MV-4-11 (cell line): ENCODE results near the gene SPDEF.

ENCODE experiments used
- DNase-seq: peaks from one replicate; lab custom pipeline; 2025; lab: John Stamatoyannopoulos, UW

SPDEF gene

GRCh38 chr6:34514593-34515472 is 41.3 kb downstream of the SPDEF start:
- peak; percentile 44 for DNase-seq

DNA sequence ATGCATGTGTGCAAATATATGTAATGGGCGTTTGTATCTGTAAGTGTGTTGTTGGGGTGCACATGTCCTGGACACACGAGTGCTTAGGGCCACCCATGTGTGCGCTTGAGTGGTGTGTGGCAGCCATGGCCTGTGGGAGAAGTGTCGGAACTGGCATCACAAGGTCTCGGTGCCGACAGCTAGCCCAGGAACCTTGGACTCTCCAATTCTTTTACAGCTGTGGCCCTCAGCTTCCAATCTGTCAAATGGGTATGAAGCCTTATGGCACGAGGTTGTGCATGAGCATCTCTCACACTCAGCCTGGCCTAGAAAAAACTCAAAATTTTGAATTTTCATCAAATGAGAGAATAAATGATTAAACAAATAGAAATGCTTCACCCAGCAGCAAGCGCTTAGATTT is 42.0 kb downstream of the SPDEF start:
- DNase-seq, result no peak

DNA sequence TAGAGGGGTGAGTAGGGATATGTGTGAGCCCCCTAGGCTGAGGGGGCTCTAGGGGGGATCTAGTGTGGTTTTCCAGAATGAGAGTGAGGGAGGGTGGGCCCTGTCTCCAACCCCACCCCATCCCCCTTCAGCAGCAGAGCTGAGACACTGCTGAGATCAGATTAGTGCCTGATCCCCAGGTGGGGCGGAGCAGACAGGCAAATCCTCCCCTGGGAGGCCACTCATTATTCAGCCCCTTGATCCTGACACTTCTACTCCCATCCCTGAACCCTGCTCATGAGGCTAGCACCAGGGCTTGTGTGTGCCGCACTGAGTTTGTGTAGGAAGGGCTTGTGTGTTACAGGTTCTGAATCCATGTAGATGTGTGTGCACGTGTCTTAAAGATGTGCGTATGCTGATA is 42.5 kb downstream of the SPDEF start:
- no peak for DNase-seq

DNA sequence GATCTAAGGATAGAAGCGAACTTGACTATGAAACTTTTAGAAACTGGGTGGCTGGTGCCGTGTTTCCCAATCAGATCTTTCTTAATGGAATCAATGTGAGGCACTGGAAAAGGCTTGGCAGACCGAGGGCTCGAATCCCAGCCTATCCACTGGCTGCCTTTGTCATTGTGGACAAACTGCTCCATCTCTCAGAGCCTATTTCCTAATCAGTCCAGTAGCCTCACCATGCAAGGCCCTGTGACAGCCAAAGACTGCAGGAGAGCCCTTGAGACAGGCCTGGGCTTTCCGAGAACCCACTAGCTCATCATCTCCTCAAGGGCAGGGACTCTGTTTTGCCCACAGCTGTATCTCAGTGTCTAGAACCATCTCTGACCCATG is 43.4 kb downstream of the SPDEF start:
- DNase-seq, result no peak

DNA sequence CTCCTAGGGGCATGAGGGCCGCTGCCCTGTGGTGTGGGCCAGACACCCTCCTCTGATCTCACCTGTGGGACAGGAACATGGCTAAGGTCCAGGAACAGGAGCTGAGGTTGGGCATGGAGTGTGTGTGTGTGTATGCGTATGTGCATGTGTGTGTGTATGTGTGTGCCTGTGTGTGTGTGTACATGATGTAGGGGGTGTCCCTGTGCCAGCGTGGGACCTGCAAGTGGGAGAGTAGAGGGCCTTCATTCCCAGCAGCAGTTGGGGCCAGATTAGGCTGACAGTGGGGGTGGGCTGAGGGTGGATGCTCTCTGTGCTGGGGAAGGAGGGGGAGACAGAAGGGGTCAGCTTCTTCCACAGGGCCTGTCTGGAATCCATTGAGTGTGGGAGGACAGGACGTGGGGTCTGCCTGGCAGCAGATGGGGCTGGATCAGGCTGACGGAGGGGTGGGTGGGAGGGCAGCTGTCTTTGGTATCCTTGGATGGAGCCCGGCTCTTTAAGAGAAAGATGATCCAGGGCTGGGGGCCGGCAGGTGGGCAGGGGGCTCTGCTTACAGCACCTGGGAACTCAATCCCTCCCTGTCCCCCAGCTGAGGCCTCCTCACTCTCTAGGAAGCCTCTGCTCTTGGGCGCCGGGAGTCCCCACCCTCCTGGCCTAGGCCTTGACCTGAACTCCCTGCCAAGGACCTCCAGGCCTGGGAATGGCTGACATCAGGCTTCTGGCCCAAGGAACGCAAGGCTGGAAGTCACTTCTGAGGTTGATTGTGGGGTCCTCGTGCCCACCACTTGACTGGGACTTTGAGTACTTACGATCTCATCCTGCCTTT is 44.0 kb downstream of the SPDEF start:
- no peak for DNase-seq

DNA sequence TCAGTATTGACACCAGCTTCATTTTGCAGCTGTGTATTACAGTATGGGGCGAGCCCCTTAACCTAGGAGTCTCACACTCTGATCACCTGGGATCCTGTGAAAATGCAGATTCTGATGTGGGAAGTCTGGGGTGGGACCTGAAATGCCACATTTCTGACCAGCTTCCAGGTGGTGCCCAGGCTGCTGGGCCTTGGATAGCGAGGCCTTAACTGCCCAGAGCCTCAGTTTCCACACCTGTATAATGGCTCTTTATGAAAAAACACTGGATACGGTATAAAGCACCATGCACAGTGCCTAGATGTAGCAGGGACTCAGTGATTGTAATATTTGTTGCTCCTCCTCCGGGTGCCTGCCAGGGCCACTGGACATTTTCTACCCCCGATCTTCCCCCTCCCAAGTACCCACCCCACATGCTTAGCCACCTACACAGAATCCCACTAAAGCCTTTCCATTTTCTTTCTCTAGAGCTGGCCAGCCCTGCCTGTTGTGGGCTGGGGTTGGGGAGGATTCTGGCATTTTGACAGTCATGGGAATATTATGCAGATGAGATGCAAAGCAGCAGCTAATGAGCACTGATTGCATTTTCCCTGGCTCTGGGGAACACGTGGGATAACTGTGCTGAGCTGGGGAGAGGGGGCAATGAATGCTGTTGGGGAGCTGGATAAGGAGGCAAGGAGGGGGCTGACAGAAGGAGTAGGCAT is 44.8 kb downstream of the SPDEF start:
- no peak for DNase-seq

DNA sequence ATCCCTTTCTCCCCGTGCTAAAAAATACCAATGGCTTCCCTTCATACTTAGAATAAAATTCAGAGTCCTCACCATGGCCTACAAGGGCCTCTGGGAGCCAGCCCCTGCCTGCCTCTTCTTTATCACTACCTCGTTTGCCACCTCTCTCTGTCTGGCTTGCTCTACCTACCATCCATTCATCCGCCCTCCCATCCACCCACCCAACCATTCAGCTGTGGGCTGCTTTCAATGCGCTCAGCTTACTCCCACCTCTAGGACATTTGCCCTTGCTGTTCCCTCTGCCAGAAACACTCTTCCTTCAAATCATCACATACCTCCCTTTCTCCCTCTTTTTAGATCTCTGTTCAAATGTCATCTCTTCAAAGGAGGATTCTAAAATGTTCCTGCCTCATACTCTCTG is 45.8 kb downstream of the SPDEF start:
- no peak for DNase-seq

DNA sequence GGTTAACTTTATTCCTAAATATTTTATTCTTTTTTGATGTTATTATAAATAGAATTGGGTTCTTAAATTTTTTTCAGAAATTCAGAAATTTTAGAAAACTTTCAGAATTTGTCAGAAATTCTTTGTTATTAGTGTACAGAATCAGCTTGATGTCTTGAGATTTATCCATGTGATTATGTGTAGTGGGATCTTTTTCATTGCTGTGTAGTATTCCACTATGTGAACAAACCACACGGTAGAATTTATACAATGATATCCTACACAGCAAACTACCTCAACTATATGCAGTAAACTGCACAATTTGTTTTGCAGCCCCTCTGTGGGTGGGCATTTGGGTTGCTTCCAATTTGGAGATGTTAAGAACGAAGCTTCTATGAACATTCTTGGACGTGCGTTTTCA is 46.3 kb downstream of the SPDEF start:
- no peak for DNase-seq

DNA sequence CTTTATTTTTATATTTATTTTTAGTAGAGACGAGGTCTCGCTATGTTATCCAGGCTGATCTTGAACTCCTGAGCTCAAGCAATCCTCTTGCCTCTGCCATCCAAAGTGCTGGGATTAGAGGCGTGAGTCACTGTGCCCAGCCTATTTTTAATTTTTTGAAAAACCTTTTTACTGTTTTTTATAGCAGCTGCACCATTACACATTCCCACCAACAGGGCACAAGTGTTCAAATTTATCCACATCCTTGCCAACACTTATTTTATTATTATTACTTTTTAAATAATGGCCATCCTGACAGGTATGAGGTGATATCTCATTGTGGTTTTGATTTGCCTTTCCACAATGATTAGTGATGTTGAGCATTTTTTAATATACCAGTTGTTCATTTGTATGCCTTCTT is 47.7 kb downstream of the SPDEF start:
- DNase-seq, result no peak

GRCh38 chr6:34506718-34507117 is 49.4 kb downstream of the SPDEF start:
- DNase-seq, result no peak

GRCh38 chr6:34497411-34497810 is 58.7 kb downstream of the SPDEF start:
- DNase-seq, result no peak

DNA sequence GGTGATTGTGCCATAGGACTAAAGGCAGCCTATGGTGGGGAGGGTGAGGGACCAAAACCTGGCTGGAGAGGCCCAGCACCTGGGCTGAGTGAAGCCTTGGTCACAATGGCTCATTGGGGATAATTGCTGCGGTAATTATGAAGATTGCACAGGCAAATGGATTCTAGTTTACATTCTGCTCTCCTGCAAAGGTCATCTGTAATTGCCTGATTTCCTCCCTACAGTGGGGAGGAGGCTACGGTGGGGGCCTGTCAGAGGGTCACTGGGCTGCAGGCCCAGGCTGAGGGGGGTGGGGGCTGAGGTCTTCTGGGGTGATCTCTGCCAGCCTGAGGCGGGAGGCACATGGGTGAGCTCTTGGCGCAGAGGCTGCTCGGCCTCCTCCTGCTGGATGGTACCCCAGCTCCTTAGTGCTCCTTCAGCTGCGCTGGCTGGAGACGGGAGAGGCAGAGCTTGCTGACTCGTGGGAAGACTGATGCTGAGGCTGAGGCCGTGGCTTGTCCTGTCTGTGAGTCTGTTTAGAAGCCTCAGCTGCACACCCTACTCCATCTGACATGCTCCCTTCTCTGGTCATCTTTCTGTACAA is 59.9 kb downstream of the SPDEF start:
- DNase-seq, result no peak

GRCh38 chr6:34494973-34495372 is 61.2 kb downstream of the SPDEF start:
- DNase-seq, result no peak

- no peak for DNase-seq
Observed at GRCh38 chr6:34493344-34493743, 62.8 kb downstream of the SPDEF start.

- peak; percentile 73 for DNase-seq
Observed at GRCh38 chr6:34491091-34491430, 65.1 kb downstream of the SPDEF start.

DNA sequence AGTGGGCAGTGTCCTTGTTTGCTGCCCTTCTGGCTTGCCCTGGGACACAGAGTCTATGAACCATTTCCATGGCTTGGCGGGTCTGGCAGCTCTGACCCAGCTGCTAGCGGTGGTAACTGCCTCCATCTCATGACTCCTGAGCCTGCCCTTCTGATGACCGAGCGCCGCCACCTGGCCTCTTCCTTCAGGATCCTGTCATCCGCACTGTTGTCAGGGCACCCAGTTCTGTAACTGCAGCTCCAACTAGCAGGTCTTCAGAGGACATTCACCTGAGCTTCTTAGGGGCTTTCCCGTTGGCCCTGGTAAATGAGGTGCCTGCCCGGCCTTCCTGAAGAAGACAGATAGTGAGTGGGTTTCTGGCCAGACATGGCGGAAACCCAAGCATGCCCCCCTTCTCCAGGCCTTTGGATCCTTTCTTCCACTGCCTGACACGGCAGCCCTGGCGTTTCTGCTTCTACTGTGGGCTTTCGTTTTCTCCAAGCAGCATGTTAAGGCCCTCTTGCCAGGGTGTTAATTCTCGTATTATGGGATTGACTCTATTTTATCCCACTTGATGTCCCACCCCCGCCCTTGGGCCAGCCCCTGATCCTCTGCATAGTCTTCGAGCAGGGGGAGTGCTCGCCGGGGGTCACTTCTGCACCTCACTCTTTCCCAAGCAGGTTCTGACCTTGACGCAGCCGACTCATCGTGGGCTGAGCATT is 65.6 kb downstream of the SPDEF start:
- no peak for DNase-seq

DNA sequence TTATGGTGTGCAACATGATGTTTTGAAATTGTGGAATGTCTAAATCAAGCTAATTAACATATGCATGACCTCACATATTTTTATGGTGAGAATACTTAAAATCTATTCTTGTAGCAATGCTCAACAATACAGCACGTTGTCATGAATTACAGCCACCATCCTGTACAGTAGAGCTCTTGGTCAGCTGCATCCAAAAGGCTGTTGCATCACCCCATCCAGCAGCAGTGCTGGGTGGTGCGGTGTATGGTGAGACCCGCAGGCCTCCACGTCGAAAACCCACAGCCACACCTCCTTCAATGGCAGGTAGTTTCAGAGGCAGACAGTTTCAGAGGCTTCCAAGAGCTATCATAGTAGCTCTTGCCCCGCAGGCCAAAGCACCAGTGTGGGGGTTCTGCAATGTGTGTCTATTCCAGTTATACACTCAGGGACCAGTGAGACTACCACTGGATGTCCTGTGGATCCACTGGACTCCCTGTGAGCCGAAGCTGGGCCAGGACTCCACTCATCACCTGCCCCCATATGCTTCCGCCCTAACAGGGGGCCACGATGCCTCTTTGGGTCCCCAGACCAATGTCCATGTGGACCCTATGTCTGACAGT is 66.8 kb downstream of the SPDEF start:
- DNase-seq, result peak; percentile 72
